ENCODE results near the gene CCDC90B. TPM values are rescaled to one million over a fixed set of nuclear protein-coding genes. Genes with fewer than 3 reads are reported as not detected.

CCDC90B gene
- total RNA-seq, 2 experiments from 2014 or later = 23.5 to 25.7 TPM

DNA sequence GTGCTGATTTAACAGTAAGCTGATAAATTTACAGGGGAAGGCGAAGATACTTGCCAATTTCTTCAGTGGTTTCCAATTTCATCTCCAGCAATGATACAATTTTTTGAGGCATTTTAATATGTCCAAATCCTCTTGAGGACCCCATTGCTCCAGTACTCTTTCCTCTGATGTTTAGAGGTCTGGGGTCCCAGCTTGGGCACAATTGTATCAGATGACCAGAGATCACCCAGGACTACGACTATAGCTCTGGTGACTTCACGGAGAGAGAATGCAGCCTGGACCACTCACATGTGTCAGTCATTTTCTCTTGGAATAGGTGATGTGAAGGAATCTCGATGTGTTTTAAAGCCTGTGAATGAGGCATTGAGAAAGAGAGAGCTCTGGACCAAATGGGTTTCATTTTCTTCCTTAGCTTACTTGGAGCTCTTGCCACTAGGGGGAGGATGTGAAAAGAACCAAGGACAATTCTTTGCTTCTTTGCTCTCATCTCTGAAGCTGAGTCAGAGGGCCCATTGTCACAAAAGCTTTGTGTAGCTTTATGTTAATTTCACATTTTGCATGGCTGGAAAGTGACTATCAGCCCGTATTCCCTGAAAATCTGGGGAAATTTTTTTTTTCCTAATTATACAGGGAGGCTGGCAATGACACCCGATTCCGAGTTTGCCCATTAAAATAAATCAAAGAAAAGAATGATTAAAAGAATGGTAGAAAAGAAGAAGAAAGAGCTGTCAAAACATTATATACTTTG lies 6.7 kb upstream of the CCDC90B start:
- H3K9me3 Mint-ChIP-seq = no peaks in the 10 kb centered on the region
- H3K4me3 ChIP-seq (ENCODE audit: low read length) = no peak overlapping the region
- H3K36me3 ChIP-seq (ENCODE audit: insufficient read depth, low read length) = no peaks in the 10 kb centered on the region
- ChIA-PET POLR2A (interaction anchor here (0.6 kb wide), 1 partner anchor 184 kb away, joined by 3 read pairs; no protein-coding TSS in a partner anchor), CTCF (interaction anchor here (1.3 to 1.5 kb wide), 4 partner anchors 9 to 31 kb away, joined by 4 to 5 read pairs (median 5); no protein-coding TSS in a partner anchor)
- intact Hi-C loops (cut with DNase I, micrococcal nuclease) = no loop called here
- TF ChIP-seq, protein P1, sequence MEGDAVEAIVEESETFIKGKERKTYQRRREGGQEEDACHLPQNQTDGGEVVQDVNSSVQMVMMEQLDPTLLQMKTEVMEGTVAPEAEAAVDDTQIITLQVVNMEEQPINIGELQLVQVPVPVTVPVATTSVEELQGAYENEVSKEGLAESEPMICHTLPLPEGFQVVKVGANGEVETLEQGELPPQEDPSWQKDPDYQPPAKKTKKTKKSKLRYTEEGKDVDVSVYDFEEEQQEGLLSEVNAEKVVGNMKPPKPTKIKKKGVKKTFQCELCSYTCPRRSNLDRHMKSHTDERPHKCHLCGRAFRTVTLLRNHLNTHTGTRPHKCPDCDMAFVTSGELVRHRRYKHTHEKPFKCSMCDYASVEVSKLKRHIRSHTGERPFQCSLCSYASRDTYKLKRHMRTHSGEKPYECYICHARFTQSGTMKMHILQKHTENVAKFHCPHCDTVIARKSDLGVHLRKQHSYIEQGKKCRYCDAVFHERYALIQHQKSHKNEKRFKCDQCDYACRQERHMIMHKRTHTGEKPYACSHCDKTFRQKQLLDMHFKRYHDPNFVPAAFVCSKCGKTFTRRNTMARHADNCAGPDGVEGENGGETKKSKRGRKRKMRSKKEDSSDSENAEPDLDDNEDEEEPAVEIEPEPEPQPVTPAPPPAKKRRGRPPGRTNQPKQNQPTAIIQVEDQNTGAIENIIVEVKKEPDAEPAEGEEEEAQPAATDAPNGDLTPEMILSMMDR (IDR thresholded peaks at IDR 0.05) = peak; percentile 71
- peaks cover 14% of the 10 kb centered on the region for H3K27me3 Mint-ChIP-seq
- H3K4me1 Mint-ChIP-seq (ENCODE audit: low read depth) = peaks cover 4% of the 10 kb centered on the region
- H3K27me3 ChIP-seq (ENCODE audit: control insufficient read depth in 1 of 2, insufficient read depth in 2 of 2, low read length in 2 of 2) = no peaks in the 10 kb centered on the region
- H3K27ac Mint-ChIP-seq = no peak overlapping the region
- H3K9me3 ChIP-seq (ENCODE audit: control insufficient read depth in 1 of 2, insufficient read depth in 1 of 2, low read length in 2 of 2) = no peaks in the 10 kb centered on the region
- peak in 4 of 14 experiments; percentile 17 to 69 (median 41) for DNase-seq
- no peak overlapping the region for H3K27ac ChIP-seq (ENCODE audit: low read depth in 1 of 2, low read length in 2 of 2)
- H3K4me3 Mint-ChIP-seq = peak overlapping the region; percentile 8
- peak; percentile 87 for ATAC-seq (ENCODE audit: poor library complexity)
- no peaks in the 10 kb centered on the region for H3K4me1 ChIP-seq (ENCODE audit: insufficient read depth, low read length)
- H3K36me3 Mint-ChIP-seq (ENCODE audit: low read depth) = no peaks in the 10 kb centered on the region

DNA sequence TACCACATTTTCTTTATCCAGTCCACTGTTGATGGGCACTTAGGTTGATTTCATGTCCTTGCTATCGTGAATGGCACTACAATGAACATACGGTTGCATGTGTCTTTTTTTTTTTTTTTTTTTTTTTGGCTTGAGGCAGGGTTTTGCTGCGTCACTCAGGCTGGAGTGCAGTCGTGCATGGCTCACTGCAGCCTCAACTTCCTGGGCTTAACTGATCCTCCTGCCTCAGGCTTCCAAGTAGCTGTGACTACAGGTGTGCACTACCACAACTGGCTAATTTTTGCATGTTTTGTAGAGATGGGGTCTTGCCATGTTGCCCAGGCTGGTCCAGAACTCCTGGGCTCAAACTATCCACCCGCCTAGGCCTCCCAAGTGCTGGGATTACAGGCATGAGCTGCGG lies 1.5 kb upstream of the CCDC90B start:
- H3K4me1 ChIP-seq (ENCODE audit: insufficient read depth, low read length) = peaks cover 13% of the 10 kb centered on the region
- H3K36me3 ChIP-seq (ENCODE audit: insufficient read depth, low read length) = no peaks in the 10 kb centered on the region
- no peaks in the 10 kb centered on the region for H3K27me3 ChIP-seq (ENCODE audit: control insufficient read depth in 1 of 2, insufficient read depth in 2 of 2, low read length in 2 of 2)
- DNase-seq (peak in 1 of 14 experiments; percentile 9), ATAC-seq (ENCODE audit: poor library complexity) (no peak)
- no peak overlapping the region for H3K27ac ChIP-seq (ENCODE audit: low read depth in 1 of 2, low read length in 2 of 2)
- peaks cover 3% of the 10 kb centered on the region for H3K9me3 Mint-ChIP-seq
- H3K27ac Mint-ChIP-seq = peak overlapping the region; percentile 100
- POLR2A ChIA-PET = interaction anchor here (0.6 to 4.4 kb wide), 3 partner anchors 131 to 1411 kb away, joined by 3 to 93 read pairs (median 38); partner anchors contain the start of genes DDIAS, PCF11 and PRCP
- H3K4me3 Mint-ChIP-seq = no peak overlapping the region
- TF ChIP-seq, protein P1 (IDR thresholded peaks at IDR 0.05) = no peak
- H3K36me3 Mint-ChIP-seq (ENCODE audit: low read depth) = peaks cover 20% of the 10 kb centered on the region
- no peaks in the 10 kb centered on the region for H3K9me3 ChIP-seq (ENCODE audit: control insufficient read depth in 1 of 2, insufficient read depth in 1 of 2, low read length in 2 of 2)
- H3K4me3 ChIP-seq (ENCODE audit: low read length) = no peak overlapping the region
- intact Hi-C loops (cut with DNase I, micrococcal nuclease) = no loop called here
- CTCF ChIA-PET = no interaction called here
- peaks cover 38% of the 10 kb centered on the region for H3K4me1 Mint-ChIP-seq (ENCODE audit: low read depth)
- H3K27me3 Mint-ChIP-seq = no peaks in the 10 kb centered on the region

DNA sequence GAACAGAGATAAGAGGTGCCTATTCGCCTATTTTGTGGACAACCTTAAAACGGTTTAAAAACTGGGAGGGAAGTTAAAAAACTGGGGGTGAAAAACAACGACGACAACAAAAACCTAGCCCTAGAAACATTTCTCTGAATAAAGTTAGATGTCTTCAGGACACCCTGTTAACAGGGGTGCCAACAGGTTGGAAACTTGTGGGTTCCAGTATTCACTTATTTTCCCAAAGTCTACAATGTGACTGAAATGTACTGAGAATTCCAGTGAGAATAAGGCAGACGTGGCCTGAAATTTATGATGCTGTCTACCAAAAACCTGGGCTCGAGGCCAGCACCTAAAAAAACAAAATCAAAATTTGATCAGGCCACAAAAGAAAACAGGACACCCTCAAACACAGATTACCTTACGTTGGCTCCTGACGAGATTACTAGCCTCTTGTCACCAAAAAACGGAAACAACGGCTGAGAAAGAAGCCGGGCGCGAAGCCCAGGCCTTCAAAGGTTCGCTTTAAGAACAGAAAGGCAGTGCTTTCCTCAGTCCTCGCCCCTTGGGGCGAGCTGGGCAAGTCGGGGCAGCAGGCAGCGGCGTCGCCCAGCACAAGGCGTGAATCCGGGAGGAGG lies 906 bp downstream of the CCDC90B start:
- DNase-seq (no peak), ATAC-seq (ENCODE audit: poor library complexity) (peak; percentile 12)
- Histone ChIP-seq H3K27me3 (ENCODE audit: control insufficient read depth in 1 of 2, insufficient read depth in 2 of 2, low read length in 2 of 2) (no peaks in the 10 kb centered on the region), H3K4me3 (ENCODE audit: low read length) (peak overlapping the region; percentile 92), H3K4me1 (ENCODE audit: insufficient read depth, low read length) (peaks cover 13% of the 10 kb centered on the region), H3K9me3 (ENCODE audit: control insufficient read depth in 1 of 2, insufficient read depth in 1 of 2, low read length in 2 of 2) (no peaks in the 10 kb centered on the region), H3K36me3 (ENCODE audit: insufficient read depth, low read length) (no peaks in the 10 kb centered on the region), H3K27ac (ENCODE audit: low read depth in 1 of 2, low read length in 2 of 2) (peak overlapping the region; percentile 95 to 99)
- Mint-ChIP-seq H3K27me3 (no peaks in the 10 kb centered on the region), H3K4me3 (peak overlapping the region; percentile 97), H3K36me3 (ENCODE audit: low read depth) (peaks cover 39% of the 10 kb centered on the region), H3K4me1 (ENCODE audit: low read depth) (peaks cover 57% of the 10 kb centered on the region), H3K9me3 (peaks cover 3% of the 10 kb centered on the region), H3K27ac (peak overlapping the region; percentile 100)
- ChIA-PET CTCF (interaction anchor here (0.9 to 1.8 kb wide), 4 partner anchors 8 to 384 kb away, joined by 3 to 6 read pairs (median 5); partner anchors contain the start of gene DDIAS), POLR2A (interaction anchor here (0.6 to 4.4 kb wide), 13 partner anchors 9 to 417 kb away, joined by 3 to 93 read pairs (median 3); partner anchors contain the start of genes ANKRD42, DDIAS, PCF11 and PRCP)
- TF ChIP-seq, protein P1 (IDR thresholded peaks at IDR 0.05) = no peak
- intact Hi-C loops (cut with DNase I, micrococcal nuclease) = loop anchor here (1.0 to 2.0 kb wide), 2 partner anchors 380 to 384 kb away; partner anchors contain the start of gene DDIAS (in 1 of the 2)

Measured in CD4-positive, alpha-beta T cell (primary cell).